LNCaP clone FGC (cell line): ENCODE measurements around the gene DDX10.
A peak's percentile ranks its signal among the peaks of the same experiment; 100 is the strongest.

Experiments
- DNase-seq: peaks from one replicate; pipeline ENCODE4 v3.0.0-alpha.2; 2011; ENCODE audit warnings: low read depth
- H3K4me3 ChIP-seq: 2 replicates; pipeline ENCODE4 v1.5.1; 2011; ENCODE audit warnings: mild to moderate bottlenecking, low read depth, low read length, control low read depth
- TF ChIP-seq, protein P1 (sequence below): IDR thresholded peaks from 2 replicates; pipeline ENCODE4 v1.5.1; 2012; ENCODE audit warnings: mild to moderate bottlenecking; ENCODE audit not compliant: control insufficient read depth, insufficient read depth; ENCODE audit errors: extremely low read depth

DDX10 gene

DNA sequence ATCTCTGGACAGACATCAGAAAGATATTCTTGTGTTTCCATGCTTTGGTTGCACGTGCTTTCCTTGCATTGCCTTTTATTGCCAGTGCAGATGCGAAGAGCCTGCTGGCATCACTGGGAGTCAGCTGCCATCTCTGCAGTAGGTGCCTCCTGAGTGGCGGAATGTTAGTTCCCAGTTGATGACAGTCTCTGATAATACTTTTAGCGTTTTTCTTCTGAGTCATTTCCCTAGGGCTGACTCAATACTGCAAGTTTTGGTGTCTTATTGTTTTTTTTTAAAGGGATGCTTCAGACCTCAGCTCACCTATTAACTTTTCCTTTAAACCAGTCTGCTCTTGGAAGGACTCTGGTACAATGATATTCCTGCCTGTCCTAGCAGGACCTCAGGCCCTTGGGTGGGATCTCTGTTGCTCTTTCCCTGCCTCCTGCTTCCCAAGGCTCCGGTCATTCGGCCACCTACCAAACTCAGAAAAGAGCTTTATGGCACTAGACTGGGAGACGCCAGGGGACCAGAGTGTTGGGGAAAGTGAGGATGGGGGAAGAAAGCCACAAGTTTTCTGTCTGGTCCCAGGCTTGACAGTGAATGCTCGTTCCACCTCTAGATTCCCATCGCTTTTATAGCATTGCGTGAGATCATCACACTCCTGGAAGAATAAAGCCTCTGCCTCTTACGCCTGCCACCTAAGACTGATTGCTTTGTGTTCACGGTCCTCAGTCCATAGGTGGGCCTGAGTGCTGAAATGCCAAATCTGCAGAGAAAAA lies 308.7 kb downstream of the DDX10 start:
- H3K4me3 ChIP-seq, result no peak overlapping the region

DNA sequence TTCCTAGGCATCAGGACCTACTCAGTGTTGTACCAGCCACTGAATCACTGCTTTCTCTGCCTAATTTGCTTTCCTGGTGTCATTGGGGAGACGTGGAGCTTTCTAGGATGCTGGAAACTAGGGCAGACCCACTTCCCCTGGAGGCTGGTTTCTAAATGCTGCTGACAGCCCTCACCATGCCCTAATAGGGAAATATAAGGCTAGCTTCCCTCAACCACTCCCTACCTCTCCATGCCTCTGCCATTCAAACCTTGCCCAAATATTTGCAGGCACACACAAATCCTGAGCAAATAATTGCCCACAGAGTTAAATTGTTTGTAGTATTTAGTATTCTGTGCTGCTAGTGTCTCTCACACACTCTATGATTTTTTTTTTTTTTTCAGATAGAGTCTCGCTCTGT lies 310.2 kb downstream of the DDX10 start:
- TF ChIP-seq, protein P1, sequence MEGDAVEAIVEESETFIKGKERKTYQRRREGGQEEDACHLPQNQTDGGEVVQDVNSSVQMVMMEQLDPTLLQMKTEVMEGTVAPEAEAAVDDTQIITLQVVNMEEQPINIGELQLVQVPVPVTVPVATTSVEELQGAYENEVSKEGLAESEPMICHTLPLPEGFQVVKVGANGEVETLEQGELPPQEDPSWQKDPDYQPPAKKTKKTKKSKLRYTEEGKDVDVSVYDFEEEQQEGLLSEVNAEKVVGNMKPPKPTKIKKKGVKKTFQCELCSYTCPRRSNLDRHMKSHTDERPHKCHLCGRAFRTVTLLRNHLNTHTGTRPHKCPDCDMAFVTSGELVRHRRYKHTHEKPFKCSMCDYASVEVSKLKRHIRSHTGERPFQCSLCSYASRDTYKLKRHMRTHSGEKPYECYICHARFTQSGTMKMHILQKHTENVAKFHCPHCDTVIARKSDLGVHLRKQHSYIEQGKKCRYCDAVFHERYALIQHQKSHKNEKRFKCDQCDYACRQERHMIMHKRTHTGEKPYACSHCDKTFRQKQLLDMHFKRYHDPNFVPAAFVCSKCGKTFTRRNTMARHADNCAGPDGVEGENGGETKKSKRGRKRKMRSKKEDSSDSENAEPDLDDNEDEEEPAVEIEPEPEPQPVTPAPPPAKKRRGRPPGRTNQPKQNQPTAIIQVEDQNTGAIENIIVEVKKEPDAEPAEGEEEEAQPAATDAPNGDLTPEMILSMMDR, result no peak
- no peak overlapping the region for H3K4me3 ChIP-seq
- DNase-seq, result peak; percentile 52

More for the DNA sequence above, 308.7 kb downstream of the DDX10 start:
- TF ChIP-seq, protein P1, result no peak
- DNase-seq, result no peak

DNA sequence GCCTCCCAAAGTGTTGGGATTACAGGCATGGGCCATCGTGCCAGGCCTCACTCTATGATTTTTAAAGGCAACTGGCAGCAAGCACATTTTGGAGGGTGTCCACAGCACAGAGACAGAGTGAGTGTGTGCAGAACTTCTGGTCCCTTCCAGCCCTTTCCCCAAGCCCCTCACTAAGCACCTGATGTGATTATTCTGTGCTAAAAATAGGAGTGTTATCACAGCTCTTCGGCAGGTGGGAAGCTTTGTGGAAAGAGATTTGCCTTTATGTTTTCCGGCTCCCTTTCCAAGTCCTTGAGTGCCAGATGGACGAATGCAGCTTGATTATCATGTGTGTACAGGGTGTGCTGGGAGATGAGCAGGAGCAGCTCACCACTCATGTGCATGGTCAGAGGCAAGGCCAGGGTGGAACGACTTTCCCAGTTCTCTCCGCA lies 310.8 kb downstream of the DDX10 start:
- TF ChIP-seq, protein P1, result no peak
- DNase-seq, result no peak
- no peak overlapping the region for H3K4me3 ChIP-seq

GRCh38 chr11:108983636-108984420 lies 319.0 kb downstream of the DDX10 start:
- TF ChIP-seq, protein P1, result no peak

GRCh38 chr11:108984523-108984922 lies 319.7 kb downstream of the DDX10 start:
- no peak for DNase-seq
- H3K4me3 ChIP-seq, result no peak overlapping the region
- TF ChIP-seq, protein P1, result no peak

More at GRCh38 chr11:108983636-108984420, 319.0 kb downstream of the DDX10 start:
- no peak for DNase-seq
- no peak overlapping the region for H3K4me3 ChIP-seq

GRCh38 chr11:108985236-108985944 lies 320.5 kb downstream of the DDX10 start:
- no peak for DNase-seq
- H3K4me3 ChIP-seq, result no peak overlapping the region
- TF ChIP-seq, protein P1, result no peak
